GM19193 (cell line): ENCODE measurements around the gene CAP1.

Experiments used
- POLR2A ChIP-seq: IDR thresholded peaks from 4 replicates; pipeline ENCODE4 v1.6.1; 2011; ENCODE audit not compliant: insufficient read depth, insufficient read length; ENCODE audit errors: extremely low read depth

Gene CAP1

GRCh38 chr1:40020447-40021085 is 20.0 kb upstream of the CAP1 start:
- no peak for TF ChIP-seq POLR2A

- no peak for TF ChIP-seq POLR2A
Observed at GRCh38 chr1:40023379-40023944, 17.1 kb upstream of the CAP1 start.

GRCh38 chr1:40024671-40025070 is 15.9 kb upstream of the CAP1 start:
- TF ChIP-seq POLR2A, result no peak

GRCh38 chr1:40027647-40028046 is 12.9 kb upstream of the CAP1 start:
- TF ChIP-seq POLR2A, result no peak

DNA sequence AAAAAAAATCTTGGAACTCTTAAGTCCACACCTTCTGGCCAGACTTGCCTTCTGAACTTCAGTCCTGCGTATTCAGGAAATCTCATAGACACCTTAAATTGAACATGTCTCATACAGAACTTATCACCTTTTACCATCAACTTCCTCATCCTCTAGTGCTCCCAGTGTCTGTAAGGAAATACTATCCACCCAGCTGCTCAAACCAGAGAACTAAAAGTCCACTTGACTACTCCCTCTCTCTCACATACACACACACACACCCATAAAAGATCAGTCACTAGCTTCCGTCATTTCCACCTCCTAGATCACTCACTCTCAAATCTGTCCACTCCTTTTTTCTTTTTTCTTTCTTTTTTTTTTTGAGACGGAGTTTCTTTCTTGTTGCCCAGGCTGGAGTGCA is 10.9 kb upstream of the CAP1 start:
- TF ChIP-seq POLR2A, result no peak

GRCh38 chr1:40030528-40031135 is 9.9 kb upstream of the CAP1 start:
- no peak for TF ChIP-seq POLR2A

GRCh38 chr1:40032240-40032891 is 8.2 kb upstream of the CAP1 start:
- no peak for TF ChIP-seq POLR2A

GRCh38 chr1:40034869-40035268 is 5.7 kb upstream of the CAP1 start:
- no peak for TF ChIP-seq POLR2A

DNA sequence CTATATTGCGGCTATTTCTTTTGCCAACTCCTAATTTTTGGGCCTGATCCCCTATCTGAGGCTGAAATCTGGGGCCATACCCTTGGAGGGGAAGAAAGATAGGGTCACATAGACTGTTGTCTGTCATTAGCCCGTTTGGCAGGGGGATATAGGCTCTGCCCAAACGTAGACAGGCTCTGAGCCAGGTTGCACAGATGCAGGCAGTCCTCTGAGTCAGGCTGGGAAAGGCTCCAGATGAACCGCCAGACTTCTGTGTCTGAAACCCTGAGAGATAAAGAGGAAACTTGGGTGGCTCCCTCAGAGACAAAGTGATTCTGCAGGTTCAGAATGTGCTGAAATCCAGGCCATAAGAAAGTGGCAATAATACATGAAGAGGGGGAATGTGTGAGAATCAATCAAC is 4.0 kb upstream of the CAP1 start:
- no peak for TF ChIP-seq POLR2A

- TF ChIP-seq POLR2A, result no peak
Observed at GRCh38 chr1:40038697-40039096, 1.8 kb upstream of the CAP1 start.

DNA sequence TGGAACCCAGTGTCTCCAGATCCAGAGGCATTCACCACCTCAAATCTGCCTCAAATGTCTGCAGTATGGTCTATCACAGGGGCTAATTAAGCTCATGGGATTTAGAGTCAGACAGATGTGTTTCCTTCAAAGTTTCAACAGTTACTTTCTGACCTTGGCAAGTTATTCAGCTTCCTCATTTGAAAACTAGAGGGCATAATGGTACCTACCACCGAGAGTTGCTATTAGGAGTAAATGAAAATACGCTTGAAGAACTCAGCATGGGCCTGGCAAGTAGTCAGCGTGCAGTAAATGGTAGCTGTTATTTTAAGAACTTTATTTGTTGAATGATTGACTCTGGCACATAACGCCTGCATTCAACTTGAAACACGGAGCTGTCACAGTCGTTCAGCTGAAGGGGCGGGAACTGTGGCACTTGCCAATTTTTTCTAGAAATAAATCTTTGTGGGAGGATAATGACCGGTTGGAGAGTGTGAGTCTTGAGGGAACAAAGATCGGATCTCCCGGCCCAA is 1.2 kb upstream of the CAP1 start:
- no peak for TF ChIP-seq POLR2A

DNA sequence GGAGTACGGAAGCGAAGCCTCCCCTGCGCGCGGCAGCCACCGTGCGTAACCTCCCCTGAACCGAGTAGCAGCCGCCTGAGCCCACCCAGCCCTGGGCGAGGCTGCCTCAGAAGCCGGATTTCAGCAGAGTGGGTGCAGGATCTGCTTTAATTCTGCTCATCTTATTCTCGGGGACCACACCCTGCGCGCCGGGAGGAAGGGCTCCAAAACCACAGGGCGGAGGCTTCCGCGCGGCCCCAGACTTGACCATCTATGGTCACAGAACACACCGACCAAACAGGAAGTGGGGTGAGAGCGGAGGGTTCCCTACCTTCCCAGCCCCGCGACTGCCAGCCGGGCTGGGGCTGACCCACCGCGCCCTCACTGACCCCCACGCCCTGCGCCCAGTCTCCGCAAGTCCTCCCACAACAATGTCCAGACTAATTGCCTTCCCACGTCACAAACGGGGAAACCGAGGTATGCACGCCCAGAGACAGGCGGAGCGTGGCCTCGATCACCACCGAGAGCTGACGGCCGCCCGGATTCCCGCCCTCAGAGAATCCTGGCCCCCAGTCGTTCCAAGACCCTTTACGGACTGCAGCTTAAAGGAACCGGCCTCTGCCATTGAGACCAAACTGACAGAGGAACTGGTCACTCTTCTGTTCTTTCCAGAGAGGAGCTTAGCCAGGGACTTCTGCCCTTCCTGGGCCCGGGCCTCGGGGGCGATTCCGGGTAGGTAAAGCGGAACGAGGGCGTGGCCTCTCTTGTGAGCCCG is 595 bp upstream of the CAP1 start:
- TF ChIP-seq POLR2A, result peak; percentile 92

DNA sequence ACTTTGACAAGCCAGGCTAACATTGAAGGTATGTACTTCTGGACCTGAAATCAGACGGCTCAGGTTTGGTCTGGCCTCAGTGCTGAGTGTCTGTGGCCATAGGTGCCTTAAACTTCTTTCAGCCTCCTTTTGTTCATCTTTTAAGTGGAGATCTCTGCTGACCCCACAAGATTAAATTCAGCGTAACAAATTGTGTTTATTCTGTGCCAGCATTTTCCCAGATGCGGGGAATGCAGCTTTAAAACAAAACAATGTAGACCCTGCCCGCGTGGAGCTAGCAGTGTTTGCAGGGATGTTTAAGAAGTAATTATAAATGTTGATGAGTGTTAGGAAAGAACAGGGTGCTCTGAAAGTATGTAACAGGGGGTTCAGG is 923 bp downstream of the CAP1 start:
- no peak for TF ChIP-seq POLR2A

DNA sequence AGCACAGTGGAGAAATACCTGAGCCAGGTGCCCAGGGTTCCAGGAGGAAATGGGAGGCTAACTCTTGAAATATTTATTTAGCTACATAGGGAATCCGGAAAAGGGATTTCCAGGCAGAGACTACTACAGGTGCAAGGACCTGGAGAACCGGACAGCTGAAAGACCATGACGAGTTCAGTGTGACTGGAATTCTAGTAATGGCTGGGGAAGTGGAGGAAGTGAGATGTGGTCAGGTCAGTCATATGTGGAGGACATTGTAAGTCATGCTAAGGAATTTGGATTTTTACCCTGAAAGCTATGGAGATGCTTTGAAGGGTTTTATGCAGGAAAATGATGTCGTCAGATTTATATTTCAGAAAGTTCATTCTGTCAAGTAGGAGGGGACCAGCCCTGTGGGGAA is 1.8 kb downstream of the CAP1 start:
- TF ChIP-seq POLR2A, result no peak

- TF ChIP-seq POLR2A, result no peak
Observed at GRCh38 chr1:40044110-40044509, 3.6 kb downstream of the CAP1 start.
